Gastrocnemius medialis (tissue), 4 donors: ENCODE results near the gene NDOR1.

ENCODE experiments used
- POLR2A ChIP-seq, 2 donors: fragments of 450-650 bp; IDR thresholded peaks; one replicate each; pipeline ENCODE4 v1.6.1; 2017; ENCODE audit warnings: antibody characterized with exemption in 2 of 2, mild to moderate bottlenecking in 2 of 2, moderate library complexity in 2 of 2
- TF ChIP-seq, protein P1 (sequence below), 5 experiments: fragments of 450-650 bp in 3 of 5; fragments of 200-600 bp in 2 of 5; sonication (generic) in 2 of 5; IDR thresholded peaks in 4 of 5; conservative IDR thresholded peaks in 1 of 5; 1 replicate in 4 of 5; 2 replicates in 1 of 5; pipeline ENCODE4 v1.5.1; 2016 to 2019; ENCODE audit warnings: antibody characterized with exemption in 5 of 5, mild to moderate bottlenecking in 3 of 5, moderate library complexity in 3 of 5

DNA sequence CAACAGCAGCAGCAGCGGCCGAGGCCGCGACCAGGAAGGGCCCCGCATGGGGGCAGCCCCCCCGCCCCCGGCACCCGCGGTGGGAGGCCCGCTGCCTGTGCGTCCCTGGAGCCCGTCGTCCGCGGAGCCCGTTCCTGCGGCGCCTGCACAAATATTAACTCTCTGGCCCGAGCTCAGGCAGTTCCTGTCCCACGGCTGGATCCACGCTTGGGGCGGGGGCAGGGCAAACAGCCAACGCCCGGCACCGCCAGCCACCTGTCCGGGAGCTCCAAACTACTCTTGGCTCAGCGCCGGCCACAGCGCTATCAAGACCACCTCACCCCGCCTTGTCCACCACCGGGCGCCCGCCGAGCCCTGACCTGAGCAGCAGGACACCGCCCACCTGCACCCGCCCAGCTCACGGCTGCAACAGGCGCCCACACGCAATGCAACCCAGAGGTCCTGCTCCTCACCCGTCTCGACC, 35.6 kb upstream of the NDOR1 start, which contains the start of gene LRRC26:
- TF ChIP-seq, protein P1, sequence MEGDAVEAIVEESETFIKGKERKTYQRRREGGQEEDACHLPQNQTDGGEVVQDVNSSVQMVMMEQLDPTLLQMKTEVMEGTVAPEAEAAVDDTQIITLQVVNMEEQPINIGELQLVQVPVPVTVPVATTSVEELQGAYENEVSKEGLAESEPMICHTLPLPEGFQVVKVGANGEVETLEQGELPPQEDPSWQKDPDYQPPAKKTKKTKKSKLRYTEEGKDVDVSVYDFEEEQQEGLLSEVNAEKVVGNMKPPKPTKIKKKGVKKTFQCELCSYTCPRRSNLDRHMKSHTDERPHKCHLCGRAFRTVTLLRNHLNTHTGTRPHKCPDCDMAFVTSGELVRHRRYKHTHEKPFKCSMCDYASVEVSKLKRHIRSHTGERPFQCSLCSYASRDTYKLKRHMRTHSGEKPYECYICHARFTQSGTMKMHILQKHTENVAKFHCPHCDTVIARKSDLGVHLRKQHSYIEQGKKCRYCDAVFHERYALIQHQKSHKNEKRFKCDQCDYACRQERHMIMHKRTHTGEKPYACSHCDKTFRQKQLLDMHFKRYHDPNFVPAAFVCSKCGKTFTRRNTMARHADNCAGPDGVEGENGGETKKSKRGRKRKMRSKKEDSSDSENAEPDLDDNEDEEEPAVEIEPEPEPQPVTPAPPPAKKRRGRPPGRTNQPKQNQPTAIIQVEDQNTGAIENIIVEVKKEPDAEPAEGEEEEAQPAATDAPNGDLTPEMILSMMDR (IDR thresholded peaks at IDR 0.05 in 4 of 5, conservative IDR thresholded peaks at IDR 0.05 in 1 of 5): no peak
- no peak for TF ChIP-seq POLR2A (IDR thresholded peaks at IDR 0.05)
